HG02970 (cell line): ENCODE results near the gene ENPEP.
"Not testable (repeated sequence)": the region's sequence is repeated elsewhere in the genome, so short reads cannot be mapped to it uniquely, and the experiment has no call there.

Experiments used
- ATAC-seq: cut with Tn5 transposase; IDR thresholded peaks from one replicate; pipeline ENCODE4 v1.9.1; 2021; ENCODE audit warnings: mild to moderate bottlenecking, moderate library complexity, moderate number of reproducible peaks; ENCODE audit not compliant: unreplicated experiment, low FRiP score

ENPEP gene

DNA sequence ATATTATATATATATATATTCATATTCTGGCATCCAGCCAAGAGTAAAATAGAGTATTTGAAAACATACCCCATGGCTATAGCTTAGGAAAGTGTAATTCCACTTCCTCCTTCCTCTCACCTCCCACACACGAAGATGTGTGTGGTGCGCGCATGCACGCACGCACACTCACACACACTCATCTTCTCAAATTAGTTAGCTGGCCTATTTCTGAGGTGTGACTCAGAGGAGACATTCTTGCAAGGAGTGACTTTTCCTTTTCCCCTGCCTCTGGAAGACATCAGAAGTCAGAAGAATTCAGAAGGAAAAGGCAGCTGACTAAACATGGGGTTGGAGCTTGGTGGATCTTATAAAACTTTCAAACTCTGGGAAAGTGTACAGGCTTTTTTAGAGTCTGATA, 8.8 kb downstream of the ENPEP start:
- no peak for ATAC-seq

DNA sequence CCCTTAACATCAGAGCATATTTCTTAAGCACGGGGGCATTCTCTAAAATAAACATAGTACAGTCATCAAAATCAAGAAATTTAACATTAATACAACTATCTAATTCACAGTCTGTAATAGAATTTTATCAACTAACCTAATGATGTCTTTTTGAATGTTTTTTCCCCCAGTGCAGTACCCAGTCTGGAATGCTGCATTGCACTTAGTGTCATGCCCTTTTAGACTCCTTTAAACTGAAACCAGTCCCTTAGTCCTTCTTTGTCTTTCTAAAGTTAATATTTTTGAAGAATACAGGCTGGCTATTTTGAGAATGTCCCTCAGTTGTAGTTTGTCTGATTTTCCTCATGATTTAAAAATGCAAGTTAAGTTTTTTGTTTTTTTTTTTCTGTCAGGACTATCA, 9.5 kb downstream of the ENPEP start:
- no peak for ATAC-seq

DNA sequence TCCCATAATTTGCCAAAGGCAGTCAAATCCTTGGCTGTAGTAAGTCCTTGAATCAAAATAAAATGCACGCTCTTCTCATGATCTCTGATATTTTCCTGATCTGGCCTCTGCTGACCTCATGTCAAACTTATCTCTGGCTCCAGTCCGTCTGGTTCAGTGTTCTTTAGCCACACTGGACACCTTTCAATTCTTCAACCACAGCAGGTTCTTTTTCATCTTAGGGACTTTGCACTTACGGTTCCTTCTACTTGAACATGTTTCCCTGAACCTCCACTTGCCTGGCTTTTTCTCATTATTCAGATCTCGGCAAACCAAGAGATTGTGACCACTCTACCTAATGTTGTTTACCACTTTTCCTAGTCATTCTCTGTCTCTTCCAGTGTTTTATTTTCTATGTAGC, 10.3 kb downstream of the ENPEP start:
- ATAC-seq, result no peak

DNA sequence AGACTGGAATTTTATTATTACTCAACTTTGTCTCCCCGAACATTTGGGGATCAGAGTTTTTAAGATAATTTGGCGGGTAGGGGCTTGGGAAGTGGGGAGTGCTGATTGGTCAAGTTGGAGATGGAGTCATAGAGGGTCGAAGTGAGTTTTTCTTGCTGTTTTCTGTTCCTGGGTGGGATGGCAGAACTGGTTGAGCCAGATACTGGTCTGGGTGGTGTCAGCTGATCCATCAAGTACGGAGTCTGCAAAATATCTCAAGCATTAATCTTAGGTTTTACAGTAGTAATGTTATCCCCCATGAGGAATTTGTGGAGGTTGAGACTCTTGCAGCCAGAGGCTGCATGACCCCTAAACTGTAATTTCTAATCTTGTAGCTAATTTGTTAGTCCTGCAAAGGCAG, 10.9 kb downstream of the ENPEP start:
- not testable (repeated sequence) for ATAC-seq

DNA sequence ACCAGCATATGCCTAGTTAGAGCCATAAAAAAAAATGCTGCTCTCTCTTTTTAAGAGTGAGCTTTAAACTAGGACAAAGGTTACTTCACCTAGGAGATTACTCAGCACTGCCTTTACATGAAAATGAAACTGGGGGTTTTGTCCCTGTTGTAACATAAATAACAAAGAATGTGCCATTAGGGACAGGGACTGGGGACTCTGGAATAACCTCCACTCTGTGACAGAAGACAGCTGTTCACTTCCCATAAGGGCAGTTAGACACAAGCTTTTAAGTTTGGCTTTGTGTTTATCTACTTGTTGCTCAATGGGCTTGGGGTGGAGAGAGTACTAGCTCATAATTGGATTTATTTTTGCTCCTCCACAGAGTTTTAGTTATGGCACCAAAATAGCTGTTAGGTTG, 11.9 kb downstream of the ENPEP start:
- no peak for ATAC-seq

DNA sequence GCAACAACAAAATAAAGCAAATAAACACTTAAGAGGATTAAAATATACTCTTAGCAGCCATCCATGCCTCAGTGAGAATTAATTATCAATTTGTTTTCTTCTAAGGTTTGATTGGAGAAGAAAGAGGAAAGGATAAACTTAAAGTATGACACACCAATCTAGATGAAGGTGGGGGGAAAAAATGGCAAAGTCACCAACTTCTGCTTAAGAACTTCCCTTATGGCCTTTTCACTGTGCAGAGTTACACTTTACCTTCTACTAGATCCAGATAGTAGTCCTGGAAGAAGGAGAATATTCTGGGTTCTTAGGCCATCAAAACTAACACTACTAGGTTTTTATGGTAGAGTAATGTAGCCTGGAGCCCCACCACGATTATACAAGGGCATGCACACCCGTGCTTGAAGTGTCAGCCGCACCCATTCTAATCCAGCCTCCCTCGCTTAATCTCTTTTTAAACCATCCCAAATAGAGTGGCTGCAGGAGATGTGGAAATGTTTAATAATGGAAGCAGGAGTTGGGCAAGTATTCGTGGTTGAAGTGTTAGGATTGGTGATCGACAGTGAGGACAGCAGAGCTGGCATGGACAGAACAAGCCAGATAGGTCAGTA, 14.1 kb downstream of the ENPEP start:
- no peak for ATAC-seq

DNA sequence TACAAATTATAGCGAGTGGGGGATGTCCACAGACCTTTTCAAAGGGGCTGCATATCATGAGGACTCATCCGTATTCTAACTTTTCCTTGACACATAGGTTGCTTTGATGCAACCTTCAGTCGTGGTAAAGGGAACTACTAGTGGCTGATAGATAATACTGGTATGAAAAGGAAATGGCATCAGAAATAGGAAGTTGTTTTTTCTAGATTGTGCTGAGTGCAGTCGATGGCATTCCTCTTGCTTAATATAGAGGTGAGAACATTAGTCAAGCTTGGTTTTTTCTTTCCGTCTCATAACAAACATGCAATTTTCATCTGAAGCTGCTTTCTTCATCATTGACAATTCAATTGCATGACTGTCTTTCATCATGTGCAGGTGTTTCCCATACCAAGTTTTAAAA, 16.6 kb downstream of the ENPEP start:
- ATAC-seq, result no peak

DNA sequence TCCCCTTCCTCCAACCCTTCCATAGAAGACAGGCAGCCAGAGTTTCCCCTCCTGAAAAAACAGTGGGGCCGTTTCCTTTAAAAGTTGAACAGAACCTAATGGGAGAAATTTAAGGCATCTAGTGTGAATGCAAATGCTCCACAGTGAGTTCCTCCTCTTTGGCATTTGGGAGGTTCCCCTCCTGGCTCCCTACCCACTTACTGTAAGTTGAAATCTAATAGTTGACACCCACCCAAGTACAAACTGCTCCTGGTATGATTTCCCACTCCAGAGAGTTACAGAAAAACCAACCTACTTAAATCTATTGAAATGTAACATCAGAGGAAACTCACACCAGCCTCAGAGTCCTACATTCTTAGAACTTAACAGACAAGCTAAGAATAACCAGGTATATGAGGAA, 17.6 kb downstream of the ENPEP start:
- no peak for ATAC-seq

DNA sequence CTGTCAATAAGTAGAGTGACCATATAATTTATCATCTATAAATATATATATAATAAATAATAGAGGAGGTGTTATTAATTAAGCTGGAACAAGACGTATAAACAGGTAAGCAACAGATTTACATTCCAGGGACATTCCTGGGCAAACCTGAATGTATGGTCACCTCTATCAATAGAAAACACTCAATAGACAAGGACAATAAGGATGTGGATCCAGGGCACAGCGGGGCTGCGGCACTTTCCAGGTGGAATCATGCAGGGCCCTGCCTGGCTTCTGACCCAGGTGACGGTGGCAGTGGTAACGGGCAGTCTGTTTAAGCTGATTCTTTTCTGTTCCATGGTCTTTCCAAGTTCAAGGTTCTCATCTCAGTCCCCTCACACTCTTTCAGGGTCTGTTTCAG, 22.5 kb downstream of the ENPEP start:
- ATAC-seq, result no peak

DNA sequence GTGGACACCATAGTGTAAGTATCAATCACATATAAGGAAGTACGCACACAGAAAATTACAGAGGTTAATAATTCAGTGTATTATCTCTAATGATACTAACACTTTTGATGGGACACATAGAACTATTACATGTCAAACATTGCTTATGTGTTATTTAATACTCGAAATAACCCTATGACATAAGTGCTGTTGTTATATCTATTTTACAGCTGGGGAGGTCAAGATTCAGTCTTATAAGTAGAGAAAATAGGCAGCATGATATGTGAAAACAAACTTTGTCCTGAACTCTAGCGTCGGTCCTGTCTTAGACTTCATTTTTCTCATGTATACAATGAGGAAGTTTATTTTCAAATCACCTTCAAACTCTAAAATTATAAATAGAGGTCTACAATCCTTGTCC, 23.2 kb downstream of the ENPEP start:
- ATAC-seq, result no peak

DNA sequence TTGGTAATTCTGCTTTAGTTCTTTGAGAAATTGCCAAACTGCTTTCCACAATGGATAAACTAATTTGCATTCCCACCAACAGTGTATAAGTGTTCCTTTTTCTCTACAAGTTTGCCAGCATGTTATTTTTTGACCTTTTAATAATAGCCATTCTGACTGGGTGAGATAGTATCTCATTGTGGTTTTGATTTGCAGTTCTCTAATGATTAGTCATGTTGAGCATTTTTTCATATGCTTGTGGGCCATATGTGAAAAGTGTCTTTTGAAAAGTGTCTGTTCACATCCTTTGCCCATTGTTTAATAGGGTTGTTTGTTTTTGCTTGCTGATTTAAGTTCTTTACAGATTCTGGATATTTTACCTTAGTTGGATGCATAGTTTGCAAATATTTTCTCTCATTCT, 25.9 kb downstream of the ENPEP start:
- ATAC-seq, result no peak

DNA sequence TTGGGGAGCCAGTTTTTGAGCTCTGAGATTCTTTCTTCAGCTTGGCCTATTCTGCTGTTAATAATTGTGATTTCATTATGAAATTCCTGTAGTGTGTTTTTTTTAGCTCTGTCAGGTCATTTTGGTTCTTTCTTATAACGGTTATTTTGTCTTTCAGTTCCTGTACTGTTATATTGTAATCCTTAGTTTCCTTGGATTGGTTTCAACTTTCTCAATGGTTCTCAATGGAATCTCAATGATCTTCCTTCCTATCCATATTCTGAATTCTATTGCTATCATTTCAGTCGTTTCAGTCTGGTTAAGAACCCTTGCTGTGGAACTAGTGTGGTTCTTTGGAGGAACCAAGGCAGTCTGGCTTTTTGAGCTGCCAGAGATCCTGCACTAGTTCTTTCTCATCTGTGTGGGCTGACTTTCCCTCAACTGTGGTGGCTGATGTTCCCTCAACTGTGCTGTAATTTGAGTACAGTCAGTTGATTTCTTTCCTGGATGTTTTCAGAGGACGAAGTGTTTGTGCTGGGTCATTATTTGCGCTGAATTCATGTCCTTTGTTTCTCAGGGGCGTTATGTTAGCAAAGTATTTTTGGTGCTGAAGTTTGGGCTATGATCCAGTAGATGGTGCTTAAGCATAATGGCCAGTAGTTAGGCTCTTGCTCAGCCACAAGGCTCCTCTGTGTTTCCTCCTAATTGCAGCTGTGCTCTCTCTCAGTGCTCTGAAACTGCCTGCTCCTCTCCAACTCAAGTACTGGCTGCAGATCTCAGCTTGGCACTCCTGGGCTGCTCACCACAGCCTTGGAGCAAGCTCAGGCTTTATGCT, 27.5 kb downstream of the ENPEP start:
- ATAC-seq, result no peak

DNA sequence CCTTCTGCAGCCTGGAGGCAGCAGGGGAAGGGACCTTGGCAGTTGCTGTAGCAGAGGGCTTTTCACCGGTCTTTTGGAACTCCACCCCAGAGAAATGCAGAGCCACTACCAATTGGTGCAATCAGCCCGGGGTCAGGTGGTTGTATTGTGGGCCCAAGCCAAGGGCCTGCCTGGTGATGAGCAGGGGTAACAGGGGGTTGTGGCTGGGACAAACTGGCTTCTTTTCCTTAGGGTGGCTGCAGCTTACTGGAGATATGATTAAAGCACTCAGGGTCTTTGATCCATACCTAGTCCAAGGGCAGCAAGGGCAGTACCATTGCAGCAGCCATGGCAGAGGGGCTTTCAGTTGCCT, 28.1 kb downstream of the ENPEP start:
- no peak for ATAC-seq

DNA sequence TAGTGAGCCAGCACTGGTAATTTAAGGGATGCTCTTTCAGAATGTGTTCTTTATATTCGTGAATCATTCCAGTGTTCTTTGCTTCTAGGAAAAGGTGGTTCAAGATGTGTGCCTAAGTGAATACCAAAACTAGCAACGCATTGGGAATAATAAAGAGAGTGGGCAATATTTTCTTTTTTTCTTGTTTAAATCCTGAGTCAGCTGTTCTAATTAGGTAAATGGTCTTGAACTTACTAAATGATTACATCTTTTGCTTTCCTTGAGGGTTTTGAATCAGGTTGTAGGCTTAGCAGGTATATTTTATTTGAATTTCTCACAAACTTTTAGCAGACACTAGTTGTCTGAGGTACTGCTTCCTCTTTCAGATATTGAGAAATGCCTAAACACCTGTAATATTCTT, 29.5 kb downstream of the ENPEP start:
- ATAC-seq, result no peak

DNA sequence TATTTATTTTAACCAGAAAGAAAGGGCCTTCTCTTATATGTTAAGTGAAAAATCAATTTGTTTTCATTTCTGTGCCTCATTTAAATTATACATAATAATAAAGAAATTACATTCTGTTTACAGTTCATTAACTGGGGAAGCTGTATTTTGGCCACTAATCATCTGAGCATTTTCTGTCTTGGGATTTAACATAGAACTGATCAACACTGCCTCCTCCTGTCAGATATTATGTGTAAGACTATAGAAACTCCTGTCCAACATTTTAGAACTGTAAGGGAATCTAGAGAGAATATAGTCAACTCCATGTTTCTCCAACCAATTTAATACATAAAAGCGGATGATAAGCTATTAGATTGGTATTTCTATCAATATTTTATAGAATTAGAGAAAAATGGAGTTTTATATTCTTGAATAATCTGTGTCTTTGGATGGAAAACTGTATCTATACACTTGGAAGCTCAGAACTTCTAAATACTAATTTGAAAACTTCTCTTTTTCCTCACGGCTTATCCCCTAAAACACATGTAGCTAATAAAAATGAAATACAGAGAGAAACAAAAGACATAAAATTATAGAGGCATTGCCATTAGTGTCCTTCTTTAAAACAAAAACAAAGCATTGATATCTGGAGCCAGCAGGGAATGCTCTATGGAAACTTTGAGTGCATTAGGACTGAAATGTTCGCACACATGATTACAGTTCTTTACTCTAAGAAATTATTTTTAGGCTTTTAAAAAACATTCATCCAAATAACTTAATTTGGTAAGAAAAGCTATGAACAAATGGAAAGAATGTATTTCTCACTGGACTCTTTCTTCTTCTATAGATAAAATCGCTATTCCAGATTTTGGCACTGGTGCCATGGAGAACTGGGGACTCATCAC, 33.1 kb downstream of the ENPEP start:
- ATAC-seq, result no peak

DNA sequence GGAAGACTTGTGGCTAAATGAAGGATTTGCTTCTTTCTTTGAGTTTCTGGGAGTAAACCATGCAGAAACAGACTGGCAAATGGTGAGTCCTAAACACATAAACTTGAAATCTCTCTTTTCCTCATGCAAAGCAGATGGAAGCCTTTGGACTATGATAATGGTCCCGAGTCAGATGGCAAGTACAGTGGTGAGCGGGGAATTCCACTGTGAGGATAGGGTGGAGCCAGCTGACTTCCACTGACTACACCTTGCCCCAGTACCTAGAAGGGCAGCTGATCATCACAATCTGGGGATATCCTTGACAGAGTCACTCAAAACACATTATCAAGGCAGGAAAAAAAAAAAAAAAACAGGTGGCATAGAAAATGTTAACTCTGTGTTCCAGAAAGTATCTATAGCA, 34.3 kb downstream of the ENPEP start:
- ATAC-seq, result no peak

DNA sequence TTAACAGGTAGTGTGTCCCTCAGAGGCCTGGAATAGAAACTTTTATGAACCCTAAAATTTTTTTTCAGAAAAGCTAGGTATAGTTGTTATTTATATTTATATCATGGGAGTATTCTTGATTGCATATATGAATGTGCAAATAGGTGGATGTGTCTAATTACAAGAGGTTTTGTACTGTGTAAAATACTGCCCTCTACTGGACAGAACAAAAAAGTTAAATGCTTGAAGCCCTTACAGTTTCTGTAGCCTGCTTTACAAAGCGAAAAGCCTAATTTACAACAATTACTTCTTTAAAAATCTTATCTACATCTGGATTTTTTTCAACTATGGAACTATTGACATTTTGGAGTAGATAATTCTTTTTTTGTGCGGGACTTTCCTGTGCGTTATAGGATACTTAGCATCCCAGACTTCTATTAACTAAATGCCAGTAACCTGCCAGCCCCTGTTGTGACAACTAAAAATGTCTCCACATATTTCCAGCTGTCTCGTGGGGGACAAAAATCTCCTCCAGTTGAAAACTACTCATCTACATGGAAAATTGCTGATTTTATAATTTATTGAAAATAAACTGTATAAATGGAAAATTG, 35.1 kb downstream of the ENPEP start:
- ATAC-seq, result no peak

DNA sequence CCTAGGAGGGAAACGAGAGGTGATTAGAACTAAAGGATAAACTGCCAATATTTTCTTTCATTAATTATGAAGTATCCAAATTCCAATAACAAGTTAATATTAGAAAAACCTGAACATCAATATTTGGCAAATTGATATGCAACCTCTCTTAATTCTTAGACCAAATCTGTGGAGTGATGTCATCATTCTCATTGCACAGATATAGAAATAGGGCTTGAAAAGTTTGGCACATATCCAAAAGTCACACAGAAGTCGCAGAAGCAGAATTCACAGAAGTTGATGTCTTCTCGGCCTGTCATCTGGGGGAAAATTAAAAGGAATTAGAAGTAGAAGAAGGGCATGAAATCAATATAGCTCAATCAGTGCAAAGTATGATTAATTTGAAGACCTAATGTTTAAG, 36.9 kb downstream of the ENPEP start:
- no peak for ATAC-seq

DNA sequence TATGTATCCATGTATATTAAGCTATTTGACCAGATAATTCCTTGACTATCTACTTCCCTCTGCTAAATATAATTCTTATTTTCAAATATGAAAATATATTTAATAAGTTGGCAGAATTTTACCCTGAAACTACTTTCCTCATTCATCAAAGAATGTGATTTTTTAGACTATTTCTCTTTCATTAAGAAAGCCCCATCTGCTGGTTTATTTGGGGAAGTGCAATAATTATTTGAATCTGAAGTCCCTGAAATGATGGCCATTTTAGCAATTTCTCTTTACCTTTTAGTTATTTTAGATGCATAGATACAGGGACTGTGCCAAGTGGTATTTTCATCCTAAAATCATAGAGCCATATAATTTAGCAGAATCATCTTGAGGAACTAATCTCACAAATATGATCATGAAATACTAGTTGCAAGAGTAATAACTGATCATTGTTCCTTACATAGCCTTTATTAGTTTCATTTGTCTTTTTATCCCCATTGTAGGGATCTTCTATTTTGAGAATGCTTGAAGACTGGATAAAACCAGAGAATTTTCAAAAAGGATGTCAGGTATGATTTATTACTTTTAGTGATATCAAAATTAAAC, 39.0 kb downstream of the ENPEP start:
- ATAC-seq, result no peak

DNA sequence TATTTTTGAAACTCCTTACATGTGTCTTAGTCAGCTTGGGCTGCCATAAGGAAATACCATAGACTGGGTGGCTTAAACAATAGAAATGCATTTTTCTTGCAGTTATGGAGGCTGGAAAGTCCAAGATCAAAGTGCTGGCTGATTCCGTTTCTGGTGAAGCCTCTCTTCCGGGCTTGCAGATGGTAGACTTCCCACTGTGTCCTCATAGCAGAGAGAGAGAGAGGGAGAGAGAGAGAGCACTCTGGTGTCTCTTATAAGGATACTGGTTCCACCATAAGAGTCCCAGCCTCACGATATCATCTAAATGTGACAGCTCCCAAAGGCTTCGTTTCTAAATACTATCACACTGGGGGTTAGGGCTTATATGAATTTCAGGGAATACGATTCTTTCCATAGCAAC, 39.7 kb downstream of the ENPEP start:
- ATAC-seq, result no peak
